ENCODE measurements around the gene CACNA1S.

The CACNA1S gene

DNA sequence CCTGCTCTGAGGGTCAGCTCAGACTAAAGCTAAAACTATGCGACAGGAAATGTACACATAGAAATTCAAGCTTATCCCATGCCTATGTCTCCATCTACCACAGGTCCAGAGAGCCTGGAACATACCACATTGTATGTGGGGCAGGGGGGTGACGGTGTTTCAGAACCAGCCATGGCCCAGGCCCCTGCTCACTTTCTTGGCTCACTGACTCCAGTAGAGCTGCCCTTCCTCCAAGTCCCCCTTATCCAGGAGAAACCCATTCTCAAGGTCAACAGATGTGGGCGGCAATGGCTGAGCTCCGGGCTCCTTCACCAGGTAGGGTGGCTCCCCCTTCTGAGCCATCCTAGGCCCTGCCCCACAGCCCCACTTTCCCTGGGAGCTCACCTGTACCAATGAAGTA is 21.0 kb downstream of the CACNA1S start:
- DNase-seq = no peak

DNA sequence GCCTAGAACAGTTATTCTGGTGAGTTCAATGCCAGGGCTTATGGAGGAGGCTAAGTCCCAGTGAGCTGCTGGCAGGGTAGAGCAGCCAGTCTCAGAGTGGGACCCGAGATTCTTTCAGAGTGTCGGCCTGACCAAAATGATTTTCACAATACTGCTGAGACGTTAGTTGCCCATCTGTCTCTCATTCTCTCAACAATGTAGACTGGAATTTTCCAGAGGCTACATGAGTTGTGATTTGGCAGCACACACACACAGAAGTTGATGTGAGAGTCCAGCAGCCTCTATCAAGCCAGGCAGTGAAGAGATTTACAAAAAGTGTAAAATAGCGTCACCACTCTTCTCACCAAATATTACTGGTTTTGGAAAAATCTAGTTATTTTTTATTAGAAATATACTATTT is 21.7 kb downstream of the CACNA1S start:
- no peak for DNase-seq

DNA sequence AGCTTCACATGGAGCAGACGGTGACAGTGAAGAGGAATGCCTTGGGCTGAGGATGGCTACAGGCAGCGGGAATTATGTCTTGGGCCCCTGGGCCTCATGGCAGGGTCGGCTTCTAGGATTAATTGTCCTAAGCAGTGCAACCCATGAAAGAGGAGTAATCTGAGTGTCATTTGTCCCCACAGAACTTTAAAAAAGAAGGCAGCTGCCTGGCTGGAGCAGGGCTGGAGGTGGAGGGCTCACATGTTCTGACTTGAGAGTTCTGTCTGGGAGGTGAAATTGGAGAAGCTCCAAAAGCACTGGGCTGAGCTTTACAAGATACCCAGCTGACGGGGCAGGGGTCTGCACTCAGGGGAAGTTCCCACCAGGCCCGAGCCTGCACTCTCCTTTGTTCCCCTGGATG is 22.6 kb downstream of the CACNA1S start:
- DNase-seq = no peak

DNA sequence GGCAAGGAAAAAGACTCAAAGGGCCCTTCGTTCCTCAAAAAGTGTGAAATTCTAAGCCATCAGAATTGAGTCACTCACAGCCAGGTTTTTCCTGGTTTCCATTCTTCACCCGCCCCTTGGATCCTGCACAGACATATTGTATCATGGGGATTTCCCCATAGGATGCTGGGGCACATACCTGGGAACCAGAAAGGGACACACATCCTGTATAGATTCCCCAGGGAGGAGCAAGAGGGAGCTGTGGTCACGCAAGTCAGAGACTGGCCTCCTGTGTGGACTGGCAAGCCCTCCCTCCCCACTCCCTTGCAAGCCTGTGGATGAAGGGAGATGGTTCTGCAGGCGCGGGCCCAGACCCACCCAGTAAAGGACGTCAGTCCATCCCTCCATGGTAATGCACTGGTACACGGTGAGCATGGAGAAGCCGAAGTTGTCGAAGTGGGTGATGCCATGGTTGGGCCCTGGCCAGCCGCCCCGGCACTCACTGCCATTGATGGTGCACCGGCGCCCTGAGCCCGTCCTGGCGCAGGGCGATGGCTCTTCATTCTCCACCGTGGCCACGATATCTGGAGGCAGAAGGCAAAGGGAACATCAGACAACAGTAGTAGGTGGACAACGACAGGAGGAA is 23.2 kb downstream of the CACNA1S start:
- no peak for DNase-seq

- DNase-seq = no peak
These were observed 23.8 kb downstream of the CACNA1S start for GRCh38 chr1:201088395-201088794.

- DNase-seq = no peak
These were observed 26.1 kb downstream of the CACNA1S start for GRCh38 chr1:201085902-201086735.

GRCh38 chr1:201084295-201084694 is 27.9 kb downstream of the CACNA1S start:
- no peak for DNase-seq

DNA sequence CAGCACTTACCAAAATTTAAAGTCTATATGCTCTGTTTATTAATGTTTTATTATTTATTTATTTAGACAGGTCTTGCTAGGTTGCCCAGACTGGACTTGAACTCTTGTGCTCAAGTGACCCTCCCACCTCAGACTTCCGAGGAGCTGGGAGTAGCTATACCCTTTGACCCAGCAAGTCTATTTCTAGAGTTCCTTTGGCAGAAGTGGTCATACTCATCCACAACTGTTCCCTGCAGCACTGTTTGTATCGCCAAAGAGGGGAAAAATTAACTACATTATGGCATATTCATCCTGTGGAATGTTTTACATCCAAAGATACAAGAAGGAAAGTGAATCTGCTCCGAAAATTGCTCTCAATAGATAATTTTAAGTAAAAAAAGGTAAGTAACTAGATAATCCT is 28.5 kb downstream of the CACNA1S start:
- DNase-seq = no peak

DNA sequence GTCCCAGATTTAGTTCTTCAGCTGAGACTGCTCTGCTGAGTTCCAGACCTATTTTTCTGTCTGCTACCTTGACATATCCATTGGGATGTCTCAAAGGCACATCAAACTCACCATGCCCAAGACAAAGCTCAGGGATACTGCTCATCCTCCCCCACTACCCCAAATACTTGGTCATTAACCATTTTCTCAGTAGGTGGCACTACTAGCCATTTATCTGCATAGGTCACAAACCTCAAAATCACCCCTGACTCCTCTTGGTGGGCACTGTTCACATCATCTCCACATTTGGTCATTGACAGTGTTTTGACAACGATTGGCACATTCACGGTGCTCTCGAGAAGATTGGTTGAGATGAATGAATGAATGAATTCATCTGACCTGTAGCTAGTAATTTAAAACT is 32.1 kb downstream of the CACNA1S start:
- no peak for DNase-seq

GRCh38 chr1:201077736-201078135 is 34.5 kb downstream of the CACNA1S start:
- no peak for DNase-seq

GRCh38 chr1:201077116-201077515 is 35.1 kb downstream of the CACNA1S start:
- DNase-seq = no peak

DNA sequence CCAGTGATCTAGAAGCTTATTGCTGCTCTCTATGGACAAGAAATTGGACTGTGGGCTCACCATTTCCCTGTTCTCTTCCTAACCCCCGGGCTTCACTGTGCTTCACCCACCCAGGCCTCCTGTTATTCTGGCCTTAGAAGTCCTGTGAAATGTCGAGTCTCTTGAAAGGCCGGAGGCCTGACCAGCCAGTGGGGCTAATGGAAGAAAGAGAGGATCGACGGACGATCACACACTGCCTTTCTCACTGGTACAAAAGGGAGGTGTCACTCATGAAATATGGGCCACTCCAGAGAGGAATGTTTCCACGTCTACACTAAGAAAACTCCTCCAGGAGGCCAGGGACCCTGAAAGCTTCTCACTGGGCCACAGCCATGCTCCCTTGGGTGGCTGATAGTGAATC is 36.1 kb downstream of the CACNA1S start:
- no peak for DNase-seq

DNA sequence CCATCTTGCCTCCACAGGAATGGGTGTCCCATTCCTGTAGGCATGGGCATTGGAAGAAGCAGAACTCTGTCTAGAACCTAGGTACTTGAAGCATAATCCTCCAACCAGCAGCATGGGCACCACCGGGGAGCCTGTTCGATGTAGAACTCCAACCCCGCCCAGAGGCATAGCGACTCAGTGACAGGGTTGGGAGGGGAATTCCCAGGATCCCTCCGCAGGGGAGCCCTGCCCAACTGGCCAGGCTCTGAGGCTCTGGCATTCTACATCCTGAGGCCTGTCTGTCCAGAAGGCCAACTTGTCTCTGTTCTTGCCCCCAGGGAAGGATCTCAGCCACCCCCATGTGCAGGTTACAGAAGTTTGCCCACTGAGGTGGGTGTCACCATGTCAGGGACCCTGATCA is 38.2 kb downstream of the CACNA1S start:
- DNase-seq = no peak

GRCh38 chr1:201072922-201073321 is 39.3 kb downstream of the CACNA1S start:
- no peak for DNase-seq

DNA sequence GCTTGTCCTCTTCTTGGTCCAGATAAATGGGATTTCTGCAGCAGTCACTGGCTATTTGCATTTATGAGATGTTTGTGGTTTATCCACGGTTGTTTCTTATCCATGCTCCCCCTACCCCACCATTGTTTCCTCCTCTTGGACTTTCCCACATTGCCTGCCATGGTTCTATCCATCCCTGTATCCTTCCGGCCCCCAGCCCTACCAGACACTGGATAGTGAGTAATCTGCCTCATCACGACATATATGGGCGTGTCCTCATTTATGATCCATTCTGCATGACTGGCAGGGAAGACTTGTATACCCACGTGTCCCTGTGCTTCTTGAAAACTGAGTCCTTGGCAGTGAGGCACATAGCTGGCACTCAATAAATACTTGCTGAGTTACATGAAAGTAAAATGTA is 40.1 kb downstream of the CACNA1S start:
- no peak for DNase-seq

DNA sequence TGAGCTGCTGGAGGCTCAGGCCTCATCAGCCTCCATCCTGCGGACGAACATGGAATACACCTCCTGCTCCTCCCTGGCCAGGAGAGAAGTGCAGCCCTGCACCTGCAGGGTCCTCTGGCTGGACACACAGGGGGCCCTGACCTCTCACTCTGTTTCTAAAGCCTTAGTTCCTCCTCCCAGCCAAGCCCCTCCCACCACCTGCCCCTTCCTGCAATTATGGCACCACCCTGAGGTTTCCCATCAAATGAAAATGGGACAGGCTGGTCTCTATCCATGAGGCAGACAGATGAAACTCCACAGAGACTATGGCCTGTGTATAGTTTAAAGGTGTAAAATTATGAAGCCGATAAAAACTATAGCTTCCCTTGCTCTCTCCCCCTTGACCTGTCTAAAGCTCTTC is 42.6 kb downstream of the CACNA1S start:
- no peak for DNase-seq

DNA sequence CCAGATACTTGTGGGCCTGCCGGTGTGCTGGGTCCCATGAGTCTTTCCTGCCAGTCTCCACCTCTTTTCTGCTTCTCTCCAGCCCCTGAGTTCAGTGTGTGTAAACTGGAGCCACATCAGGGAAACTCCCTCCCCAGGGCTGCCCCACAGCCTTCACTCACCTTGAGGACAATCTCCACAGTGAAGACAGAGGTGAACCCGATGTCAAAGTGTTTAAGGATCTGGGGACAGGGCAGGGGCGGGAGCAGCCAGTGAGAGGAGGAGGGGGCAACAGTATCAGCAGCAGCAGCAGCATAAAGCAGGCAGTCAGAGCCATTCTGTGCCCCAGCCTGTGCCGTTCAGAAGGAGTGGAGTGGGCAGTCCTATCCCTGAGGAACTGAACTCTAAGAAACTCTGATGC is 43.2 kb downstream of the CACNA1S start:
- no peak for DNase-seq

DNA sequence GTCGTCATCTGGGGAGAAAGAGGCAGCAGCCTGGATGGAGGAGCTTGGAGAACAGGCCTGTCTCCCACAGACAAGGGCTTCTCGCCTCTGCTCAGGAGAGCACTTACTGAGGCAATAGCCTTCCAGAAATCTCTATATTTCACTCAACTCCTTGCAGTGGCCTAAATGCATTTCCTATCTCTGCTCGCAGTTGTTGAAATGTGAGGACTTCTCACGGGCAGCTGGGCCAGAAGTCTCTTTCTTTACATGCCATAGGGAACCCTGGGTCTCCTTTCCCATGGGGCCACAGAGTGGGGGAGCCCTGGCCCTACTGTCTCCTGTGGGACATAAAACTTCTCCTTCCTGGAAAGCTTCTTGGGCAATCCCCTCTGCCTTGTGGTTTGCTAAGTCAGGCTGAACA is 45.2 kb downstream of the CACNA1S start:
- no peak for DNase-seq

DNA sequence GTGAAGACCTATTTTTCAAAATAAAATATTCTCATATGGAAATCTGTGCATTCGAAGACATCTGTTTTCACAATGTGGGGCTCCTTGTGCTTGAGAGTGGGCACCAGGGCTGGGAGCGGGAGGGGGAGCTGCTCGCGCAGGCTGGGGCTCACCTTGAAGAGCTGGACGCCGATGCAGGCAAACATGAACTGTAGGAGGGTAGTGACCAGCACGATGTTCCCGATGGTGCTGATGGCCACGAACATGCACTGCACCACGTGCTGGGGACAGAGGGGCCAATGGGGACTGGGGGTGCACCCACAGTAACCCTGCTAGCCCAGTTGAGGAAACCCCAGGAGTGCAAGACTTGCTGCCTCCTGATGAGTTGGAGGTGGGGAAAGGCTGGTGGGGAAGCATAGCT is 46.5 kb downstream of the CACNA1S start:
- no peak for DNase-seq

- no peak for DNase-seq
These were observed 47.4 kb downstream of the CACNA1S start for GRCh38 chr1:201064806-201065205.

DNA sequence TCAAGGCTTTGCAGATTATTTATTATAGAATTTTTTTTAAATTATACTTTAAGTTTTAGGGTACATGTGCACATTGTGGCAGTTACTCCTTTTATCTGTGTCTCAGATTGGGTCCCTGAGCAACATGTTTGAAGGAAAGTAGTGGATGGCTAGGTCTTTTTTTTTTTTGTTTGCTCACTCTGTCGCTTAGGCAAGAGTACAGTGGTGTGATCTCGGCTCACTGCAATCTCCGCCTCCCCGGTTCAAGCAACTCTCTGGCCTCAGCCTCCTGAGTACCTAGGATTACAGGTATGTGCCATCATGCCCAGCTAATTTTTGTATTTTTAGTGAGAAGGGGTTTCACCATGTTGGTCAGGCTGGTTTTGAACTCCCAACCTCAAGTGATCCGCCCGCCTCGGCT is 49.1 kb downstream of the CACNA1S start:
- DNase-seq = no peak

DNA sequence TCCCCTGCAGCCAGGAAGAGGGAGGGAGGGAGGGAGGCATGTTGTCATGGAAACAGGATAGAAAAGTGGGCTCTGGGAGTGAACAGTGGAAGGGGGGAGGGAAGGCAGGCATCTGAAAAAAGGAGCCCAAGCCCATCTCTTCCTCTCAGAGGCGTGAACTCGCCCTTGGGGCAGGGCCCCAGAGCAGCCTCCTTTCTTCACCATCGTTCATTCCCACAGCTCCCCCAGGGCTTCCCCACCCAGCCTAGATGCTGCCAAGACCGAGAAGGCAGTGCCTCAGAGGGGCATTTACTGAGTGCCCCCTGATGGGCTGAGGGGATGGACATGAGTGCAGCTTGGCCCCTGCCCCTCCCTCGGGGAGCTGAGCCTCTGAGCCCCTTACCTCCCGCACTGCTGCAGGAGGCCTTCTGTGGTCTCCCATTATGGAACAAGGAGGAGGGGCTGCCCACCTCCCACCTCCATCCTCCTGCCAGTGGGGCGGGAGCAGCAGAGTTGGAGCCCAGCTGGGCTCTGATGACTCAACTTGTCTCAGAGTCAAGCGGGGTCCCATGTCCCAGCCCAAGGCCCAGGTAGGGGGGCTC is 49.6 kb downstream of the CACNA1S start:
- no peak for DNase-seq

DNA sequence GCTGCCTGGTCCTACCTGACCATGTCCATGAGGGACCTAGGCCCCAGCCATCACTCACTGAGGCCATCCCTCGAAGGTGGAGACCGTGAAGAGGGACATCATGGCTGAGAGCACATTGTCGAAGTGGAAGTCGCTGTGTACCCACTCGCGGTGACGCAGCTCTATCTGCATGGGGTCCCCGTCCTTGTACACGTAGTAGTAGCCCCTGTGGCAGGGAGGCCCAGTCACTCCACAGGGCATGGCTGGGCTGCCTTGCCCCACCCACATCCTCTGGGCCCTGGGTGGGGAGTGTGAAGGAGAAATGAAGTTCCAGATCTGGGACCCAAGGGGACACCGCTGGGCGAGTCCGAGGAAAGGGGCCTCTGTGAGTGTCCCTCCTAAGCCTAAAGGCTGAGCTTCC is 50.3 kb downstream of the CACNA1S start:
- no peak for DNase-seq

DNA sequence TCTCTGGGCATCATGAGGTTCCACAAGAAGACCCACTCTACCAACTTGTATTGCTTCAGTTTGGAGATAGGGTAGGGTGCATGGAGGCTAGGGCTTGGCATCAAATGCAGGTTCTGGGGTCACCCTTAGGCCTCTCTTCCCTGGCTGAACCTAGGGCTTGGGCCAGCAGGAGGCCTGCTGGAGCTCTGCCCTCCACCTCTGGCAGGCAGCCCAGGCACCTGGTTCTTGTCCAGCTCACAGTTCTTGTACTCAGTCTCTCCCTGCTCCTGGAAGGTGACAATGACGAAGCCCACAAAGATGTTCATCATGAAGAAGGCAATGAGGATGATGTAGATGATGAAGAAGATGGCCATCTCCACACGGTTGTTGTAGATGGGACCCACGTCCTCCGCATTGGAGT is 51.2 kb downstream of the CACNA1S start:
- DNase-seq = no peak
